ENCODE measurements around the gene SIPA1L3.

DNA sequence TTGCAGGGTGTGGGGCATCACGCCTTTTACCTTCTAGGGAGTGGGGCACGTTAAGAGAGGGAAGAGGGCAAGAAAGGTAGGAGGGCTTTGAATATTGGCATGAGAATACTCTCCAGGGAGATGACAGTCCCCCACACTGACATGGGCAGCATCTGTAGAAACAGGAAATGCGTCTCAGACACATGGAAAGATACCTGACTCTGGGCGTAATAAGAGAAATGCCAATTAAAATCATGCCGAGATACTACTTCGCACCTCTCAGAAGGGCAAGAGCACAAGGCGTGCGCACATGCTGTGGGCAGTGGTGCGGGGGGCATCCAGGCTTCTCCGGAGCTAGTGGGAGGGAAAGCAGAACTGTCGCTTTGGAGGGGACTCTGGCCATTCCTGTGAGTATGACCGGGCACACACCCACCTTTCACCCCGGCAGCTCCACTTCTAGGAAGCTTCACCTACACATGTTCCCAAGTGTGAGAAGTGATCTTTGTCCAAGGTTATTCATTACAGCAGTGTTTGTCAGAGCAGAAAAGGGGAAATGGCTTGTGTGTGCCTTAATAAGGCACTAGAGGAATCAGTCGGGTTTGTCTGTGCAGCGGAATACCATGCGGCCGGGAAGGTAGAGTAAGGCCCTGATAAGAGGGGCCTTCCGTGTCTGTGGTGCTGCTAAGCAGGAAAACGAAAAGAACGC, 99.5 kb downstream of the SIPA1L3 start:
- TF ChIP-seq, protein P1, sequence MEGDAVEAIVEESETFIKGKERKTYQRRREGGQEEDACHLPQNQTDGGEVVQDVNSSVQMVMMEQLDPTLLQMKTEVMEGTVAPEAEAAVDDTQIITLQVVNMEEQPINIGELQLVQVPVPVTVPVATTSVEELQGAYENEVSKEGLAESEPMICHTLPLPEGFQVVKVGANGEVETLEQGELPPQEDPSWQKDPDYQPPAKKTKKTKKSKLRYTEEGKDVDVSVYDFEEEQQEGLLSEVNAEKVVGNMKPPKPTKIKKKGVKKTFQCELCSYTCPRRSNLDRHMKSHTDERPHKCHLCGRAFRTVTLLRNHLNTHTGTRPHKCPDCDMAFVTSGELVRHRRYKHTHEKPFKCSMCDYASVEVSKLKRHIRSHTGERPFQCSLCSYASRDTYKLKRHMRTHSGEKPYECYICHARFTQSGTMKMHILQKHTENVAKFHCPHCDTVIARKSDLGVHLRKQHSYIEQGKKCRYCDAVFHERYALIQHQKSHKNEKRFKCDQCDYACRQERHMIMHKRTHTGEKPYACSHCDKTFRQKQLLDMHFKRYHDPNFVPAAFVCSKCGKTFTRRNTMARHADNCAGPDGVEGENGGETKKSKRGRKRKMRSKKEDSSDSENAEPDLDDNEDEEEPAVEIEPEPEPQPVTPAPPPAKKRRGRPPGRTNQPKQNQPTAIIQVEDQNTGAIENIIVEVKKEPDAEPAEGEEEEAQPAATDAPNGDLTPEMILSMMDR (IDR thresholded peaks at IDR 0.05), result no peak
- TF ChIP-seq POLR2AphosphoS5 (IDR thresholded peaks at IDR 0.05), result no peak

All from breast epithelium (tissue), 3 donors.